SK-N-SH treated with all-trans-retinoic acid at 6 μM for 48 hours (cell line): ENCODE data around the gene ZNF221.

Source experiments
- ATAC-seq: fragments of 200-7000 bp; cut with Tn5 transposase; 3 replicates; pipeline ENCODE4 v1.9.1; 2020; ENCODE audit warnings: mild to moderate bottlenecking, moderate library complexity
- ARNTL ChIP-seq: fragments of 450-650 bp; formaldehyde crosslinking; IDR thresholded peaks from 2 replicates; pipeline ENCODE4 v1.5.0; 2020; ENCODE audit warnings: low read depth, mild to moderate bottlenecking, moderate library complexity, borderline replicate concordance
- BACH2 ChIP-seq: fragments of 250-450 bp; sonication (Bioruptor Pico); IDR thresholded peaks from 2 replicates; pipeline ENCODE4 v1.9.0; 2021; ENCODE audit warnings: mild to moderate bottlenecking, borderline replicate concordance
- CSDC2 ChIP-seq: fragments of 250-450 bp; sonication (Bioruptor Pico); IDR thresholded peaks from 2 replicates; pipeline ENCODE4 v1.5.0; 2020; ENCODE audit warnings: mild to moderate bottlenecking, moderate library complexity
- ESRRG ChIP-seq: fragments of 250-450 bp; sonication (Bioruptor Pico); IDR thresholded peaks from 2 replicates; pipeline ENCODE4 v1.6.1; 2021; ENCODE audit warnings: mild to moderate bottlenecking
- ISL1 ChIP-seq: fragments of 250-450 bp; sonication (Bioruptor Pico); IDR thresholded peaks from 2 replicates; pipeline ENCODE4 v2.1.2; 2022; ENCODE audit warnings: mild to moderate bottlenecking, moderate library complexity
- OSR1 ChIP-seq: fragments of 250-450 bp; sonication (Bioruptor Pico); IDR thresholded peaks from 2 replicates; pipeline ENCODE4 v1.8.0; 2022; ENCODE audit warnings: moderate library complexity, mild to moderate bottlenecking, inconsistent platforms
- RARB ChIP-seq: fragments of 250-450 bp; sonication (Bioruptor Pico); IDR thresholded peaks from 2 replicates; pipeline ENCODE4 v1.8.0; 2021; ENCODE audit warnings: mild to moderate bottlenecking, moderate library complexity
- SNAI2 ChIP-seq: fragments of 250-450 bp; sonication (Bioruptor Pico); IDR thresholded peaks from 2 replicates; pipeline ENCODE4 v1.5.0; 2020; ENCODE audit warnings: mild to moderate bottlenecking, moderate library complexity
- TCF4 ChIP-seq: fragments of 250-450 bp; sonication (Bioruptor Pico); IDR thresholded peaks from 2 replicates; pipeline ENCODE4 v1.8.0; 2021; ENCODE audit warnings: mild to moderate bottlenecking, moderate library complexity, borderline replicate concordance
- TOX ChIP-seq: fragments of 250-450 bp; sonication (Bioruptor Pico); IDR thresholded peaks from 2 replicates; pipeline ENCODE4 v1.8.0; 2021; ENCODE audit warnings: mild to moderate bottlenecking, moderate library complexity, borderline replicate concordance
- ZC3H10 ChIP-seq: fragments of 250-450 bp; sonication (Bioruptor Pico); IDR thresholded peaks from 2 replicates; pipeline ENCODE4 v1.5.1; 2021; ENCODE audit warnings: mild to moderate bottlenecking, moderate library complexity
- ZFP3 ChIP-seq: fragments of 250-450 bp; sonication (Bioruptor Pico); IDR thresholded peaks from 2 replicates; pipeline ENCODE4 v1.5.0; 2020; ENCODE audit warnings: mild to moderate bottlenecking, moderate library complexity
- ZFP30 ChIP-seq: fragments of 450-650 bp; formaldehyde crosslinking; IDR thresholded peaks from 2 replicates; pipeline ENCODE4 v1.5.0; 2022; ENCODE audit warnings: mild to moderate bottlenecking, moderate library complexity
- ZNF565 ChIP-seq: fragments of 450-650 bp; formaldehyde crosslinking; conservative IDR thresholded peaks from 2 replicates; pipeline ENCODE4 v1.5.0; 2020; ENCODE audit warnings: low read depth, mild to moderate bottlenecking, moderate library complexity
- ZNF70 ChIP-seq: fragments of 450-650 bp; formaldehyde crosslinking; IDR thresholded peaks from 2 replicates; pipeline ENCODE4 v1.5.0; 2020; ENCODE audit warnings: mild to moderate bottlenecking, moderate library complexity
- ZNF8 ChIP-seq: fragments of 450-650 bp; formaldehyde crosslinking; IDR thresholded peaks from 2 replicates; pipeline ENCODE4 v1.5.0; 2020; ENCODE audit warnings: mild to moderate bottlenecking, moderate library complexity
- TF ChIP-seq, protein P1 (sequence below): fragments of 250-450 bp; sonication (Bioruptor Pico); IDR thresholded peaks from 2 replicates; pipeline ENCODE4 v1.5.0; 2020; ENCODE audit warnings: mild to moderate bottlenecking, moderate library complexity
- TF ChIP-seq, protein P2 (sequence below): fragments of 250-450 bp; sonication (Bioruptor Pico); IDR thresholded peaks from 2 replicates; pipeline ENCODE4 v1.8.0; 2020; ENCODE audit warnings: mild to moderate bottlenecking, moderate library complexity, borderline replicate concordance
- TF ChIP-seq, protein P3 (sequence below): fragments of 250-450 bp; sonication (Bioruptor Pico); IDR thresholded peaks from 2 replicates; pipeline ENCODE4 v1.5.1; 2020; ENCODE audit warnings: low read depth, mild to moderate bottlenecking, moderate library complexity
- TF ChIP-seq, protein P4 (sequence below): fragments of 250-450 bp; sonication (Bioruptor Pico); IDR thresholded peaks from 2 replicates; pipeline ENCODE4 v1.5.1; 2021; ENCODE audit warnings: mild to moderate bottlenecking, moderate library complexity
- TF ChIP-seq, protein P5 (sequence below): fragments of 250-450 bp; sonication (Bioruptor Pico); IDR thresholded peaks from 2 replicates; pipeline ENCODE4 v1.8.0; 2021; ENCODE audit warnings: low read depth, mild to moderate bottlenecking, moderate library complexity, borderline replicate concordance

Gene ZNF221

DNA sequence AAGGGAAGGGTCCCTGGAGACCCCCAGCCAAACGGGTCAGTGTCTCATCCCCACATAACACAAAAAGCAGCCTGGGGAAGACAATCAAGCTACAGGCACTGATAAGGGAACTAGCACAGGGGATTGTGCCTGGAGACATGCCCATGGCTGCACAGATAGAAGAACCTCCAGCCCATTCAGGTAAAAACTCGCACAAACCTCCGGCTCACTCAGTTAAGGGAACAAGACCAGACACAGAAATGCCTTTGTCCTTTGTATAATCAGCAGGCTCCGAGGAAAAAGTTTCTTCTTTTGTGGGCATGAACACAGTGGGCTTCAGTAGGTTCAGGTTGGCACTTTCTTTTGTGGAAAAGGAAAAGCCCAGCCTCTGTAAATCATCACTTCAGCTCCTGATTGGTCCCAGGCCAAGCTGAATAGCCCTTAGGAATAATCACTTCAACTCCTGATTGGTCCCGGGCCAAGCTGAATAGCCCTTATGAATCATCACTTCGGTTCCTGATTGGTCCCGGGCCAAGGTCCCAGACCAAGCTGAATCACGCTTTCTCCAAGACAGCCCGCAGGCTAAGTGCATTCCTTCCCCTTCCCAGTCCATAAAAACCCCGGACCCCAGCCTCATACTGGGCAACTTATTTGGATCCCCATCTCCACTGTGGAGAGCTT is 46.7 kb downstream of the ZNF221 start:
- no peak for TF ChIP-seq TCF4
- TF ChIP-seq OSR1 (CRISPR knock-in tag), result no peak
- no peak for TF ChIP-seq ZNF565
- TF ChIP-seq, protein P1, sequence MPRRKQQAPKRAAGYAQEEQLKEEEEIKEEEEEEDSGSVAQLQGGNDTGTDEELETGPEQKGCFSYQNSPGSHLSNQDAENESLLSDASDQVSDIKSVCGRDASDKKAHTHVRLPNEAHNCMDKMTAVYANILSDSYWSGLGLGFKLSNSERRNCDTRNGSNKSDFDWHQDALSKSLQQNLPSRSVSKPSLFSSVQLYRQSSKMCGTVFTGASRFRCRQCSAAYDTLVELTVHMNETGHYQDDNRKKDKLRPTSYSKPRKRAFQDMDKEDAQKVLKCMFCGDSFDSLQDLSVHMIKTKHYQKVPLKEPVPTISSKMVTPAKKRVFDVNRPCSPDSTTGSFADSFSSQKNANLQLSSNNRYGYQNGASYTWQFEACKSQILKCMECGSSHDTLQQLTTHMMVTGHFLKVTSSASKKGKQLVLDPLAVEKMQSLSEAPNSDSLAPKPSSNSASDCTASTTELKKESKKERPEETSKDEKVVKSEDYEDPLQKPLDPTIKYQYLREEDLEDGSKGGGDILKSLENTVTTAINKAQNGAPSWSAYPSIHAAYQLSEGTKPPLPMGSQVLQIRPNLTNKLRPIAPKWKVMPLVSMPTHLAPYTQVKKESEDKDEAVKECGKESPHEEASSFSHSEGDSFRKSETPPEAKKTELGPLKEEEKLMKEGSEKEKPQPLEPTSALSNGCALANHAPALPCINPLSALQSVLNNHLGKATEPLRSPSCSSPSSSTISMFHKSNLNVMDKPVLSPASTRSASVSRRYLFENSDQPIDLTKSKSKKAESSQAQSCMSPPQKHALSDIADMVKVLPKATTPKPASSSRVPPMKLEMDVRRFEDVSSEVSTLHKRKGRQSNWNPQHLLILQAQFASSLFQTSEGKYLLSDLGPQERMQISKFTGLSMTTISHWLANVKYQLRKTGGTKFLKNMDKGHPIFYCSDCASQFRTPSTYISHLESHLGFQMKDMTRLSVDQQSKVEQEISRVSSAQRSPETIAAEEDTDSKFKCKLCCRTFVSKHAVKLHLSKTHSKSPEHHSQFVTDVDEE (CRISPR knock-in tag), result no peak
- TF ChIP-seq, protein P2, sequence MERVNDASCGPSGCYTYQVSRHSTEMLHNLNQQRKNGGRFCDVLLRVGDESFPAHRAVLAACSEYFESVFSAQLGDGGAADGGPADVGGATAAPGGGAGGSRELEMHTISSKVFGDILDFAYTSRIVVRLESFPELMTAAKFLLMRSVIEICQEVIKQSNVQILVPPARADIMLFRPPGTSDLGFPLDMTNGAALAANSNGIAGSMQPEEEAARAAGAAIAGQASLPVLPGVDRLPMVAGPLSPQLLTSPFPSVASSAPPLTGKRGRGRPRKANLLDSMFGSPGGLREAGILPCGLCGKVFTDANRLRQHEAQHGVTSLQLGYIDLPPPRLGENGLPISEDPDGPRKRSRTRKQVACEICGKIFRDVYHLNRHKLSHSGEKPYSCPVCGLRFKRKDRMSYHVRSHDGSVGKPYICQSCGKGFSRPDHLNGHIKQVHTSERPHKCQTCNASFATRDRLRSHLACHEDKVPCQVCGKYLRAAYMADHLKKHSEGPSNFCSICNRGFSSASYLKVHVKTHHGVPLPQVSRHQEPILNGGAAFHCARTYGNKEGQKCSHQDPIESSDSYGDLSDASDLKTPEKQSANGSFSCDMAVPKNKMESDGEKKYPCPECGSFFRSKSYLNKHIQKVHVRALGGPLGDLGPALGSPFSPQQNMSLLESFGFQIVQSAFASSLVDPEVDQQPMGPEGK (CRISPR knock-in tag), result no peak
- TF ChIP-seq, protein P3, sequence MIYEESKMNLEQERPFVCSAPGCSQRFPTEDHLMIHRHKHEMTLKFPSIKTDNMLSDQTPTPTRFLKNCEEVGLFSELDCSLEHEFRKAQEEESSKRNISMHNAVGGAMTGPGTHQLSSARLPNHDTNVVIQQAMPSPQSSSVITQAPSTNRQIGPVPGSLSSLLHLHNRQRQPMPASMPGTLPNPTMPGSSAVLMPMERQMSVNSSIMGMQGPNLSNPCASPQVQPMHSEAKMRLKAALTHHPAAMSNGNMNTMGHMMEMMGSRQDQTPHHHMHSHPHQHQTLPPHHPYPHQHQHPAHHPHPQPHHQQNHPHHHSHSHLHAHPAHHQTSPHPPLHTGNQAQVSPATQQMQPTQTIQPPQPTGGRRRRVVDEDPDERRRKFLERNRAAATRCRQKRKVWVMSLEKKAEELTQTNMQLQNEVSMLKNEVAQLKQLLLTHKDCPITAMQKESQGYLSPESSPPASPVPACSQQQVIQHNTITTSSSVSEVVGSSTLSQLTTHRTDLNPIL (CRISPR knock-in tag), result no peak
- TF ChIP-seq ZNF8 (CRISPR knock-in tag), result no peak
- TF ChIP-seq RARB (CRISPR knock-in tag), result no peak
- TF ChIP-seq ARNTL (CRISPR knock-in tag), result no peak
- no peak for TF ChIP-seq ZNF70 (CRISPR knock-in tag)
- TF ChIP-seq ZFP30 (CRISPR knock-in tag), result no peak
- TF ChIP-seq ISL1 (CRISPR knock-in tag), result no peak
- TF ChIP-seq, protein P4, sequence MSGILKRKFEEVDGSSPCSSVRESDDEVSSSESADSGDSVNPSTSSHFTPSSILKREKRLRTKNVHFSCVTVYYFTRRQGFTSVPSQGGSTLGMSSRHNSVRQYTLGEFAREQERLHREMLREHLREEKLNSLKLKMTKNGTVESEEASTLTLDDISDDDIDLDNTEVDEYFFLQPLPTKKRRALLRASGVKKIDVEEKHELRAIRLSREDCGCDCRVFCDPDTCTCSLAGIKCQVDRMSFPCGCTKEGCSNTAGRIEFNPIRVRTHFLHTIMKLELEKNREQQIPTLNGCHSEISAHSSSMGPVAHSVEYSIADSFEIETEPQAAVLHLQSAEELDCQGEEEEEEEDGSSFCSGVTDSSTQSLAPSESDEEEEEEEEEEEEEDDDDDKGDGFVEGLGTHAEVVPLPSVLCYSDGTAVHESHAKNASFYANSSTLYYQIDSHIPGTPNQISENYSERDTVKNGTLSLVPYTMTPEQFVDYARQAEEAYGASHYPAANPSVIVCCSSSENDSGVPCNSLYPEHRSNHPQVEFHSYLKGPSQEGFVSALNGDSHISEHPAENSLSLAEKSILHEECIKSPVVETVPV (CRISPR knock-in tag), result no peak
- no peak for TF ChIP-seq SNAI2
- TF ChIP-seq ESRRG (CRISPR knock-in tag), result no peak
- TF ChIP-seq ZFP3 (CRISPR knock-in tag), result no peak
- no peak for TF ChIP-seq CSDC2 (CRISPR knock-in tag)
- TF ChIP-seq, protein P5, sequence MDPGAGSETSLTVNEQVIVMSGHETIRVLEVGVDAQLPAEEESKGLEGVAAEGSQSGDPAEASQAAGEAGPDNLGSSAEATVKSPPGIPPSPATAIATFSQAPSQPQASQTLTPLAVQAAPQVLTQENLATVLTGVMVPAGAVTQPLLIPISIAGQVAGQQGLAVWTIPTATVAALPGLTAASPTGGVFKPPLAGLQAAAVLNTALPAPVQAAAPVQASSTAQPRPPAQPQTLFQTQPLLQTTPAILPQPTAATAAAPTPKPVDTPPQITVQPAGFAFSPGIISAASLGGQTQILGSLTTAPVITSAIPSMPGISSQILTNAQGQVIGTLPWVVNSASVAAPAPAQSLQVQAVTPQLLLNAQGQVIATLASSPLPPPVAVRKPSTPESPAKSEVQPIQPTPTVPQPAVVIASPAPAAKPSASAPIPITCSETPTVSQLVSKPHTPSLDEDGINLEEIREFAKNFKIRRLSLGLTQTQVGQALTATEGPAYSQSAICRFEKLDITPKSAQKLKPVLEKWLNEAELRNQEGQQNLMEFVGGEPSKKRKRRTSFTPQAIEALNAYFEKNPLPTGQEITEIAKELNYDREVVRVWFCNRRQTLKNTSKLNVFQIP (CRISPR knock-in tag), result no peak
- TF ChIP-seq TOX (CRISPR knock-in tag), result no peak
- ATAC-seq, result no peak

DNA sequence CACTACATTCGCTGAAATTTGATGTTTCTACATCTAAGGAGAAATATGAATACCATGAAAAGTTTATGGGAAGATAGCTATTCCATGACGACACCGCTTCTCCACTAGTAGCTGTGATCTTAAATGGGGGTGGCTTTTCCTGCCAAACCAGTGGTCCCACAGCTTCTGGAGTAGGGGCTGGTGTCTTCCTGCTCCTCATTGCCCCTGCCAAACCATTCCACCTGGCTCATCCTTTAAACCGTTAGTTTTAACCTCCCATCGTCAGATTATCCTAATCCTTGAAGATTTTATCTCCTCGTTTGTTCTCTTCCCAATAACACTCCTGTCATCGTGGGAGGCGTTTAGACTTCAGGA is 51.2 kb downstream of the ZNF221 start:
- TF ChIP-seq OSR1 (CRISPR knock-in tag) (no peak), ESRRG (CRISPR knock-in tag) (no peak), ZC3H10 (no peak), BACH2 (CRISPR knock-in tag) (no peak), ZFP30 (CRISPR knock-in tag) (no peak), ZFP3 (CRISPR knock-in tag) (no peak)
- TF ChIP-seq, protein P2 (CRISPR knock-in tag), result no peak
- TF ChIP-seq, protein P4 (CRISPR knock-in tag), result no peak
- TF ChIP-seq, protein P3 (CRISPR knock-in tag), result no peak
- TF ChIP-seq, protein P1 (CRISPR knock-in tag), result no peak
- peak; percentile 4; the same call in 2 of the 3 replicates for ATAC-seq
